Measurements from ENCODE around the gene TCF19. TPM values are rescaled to one million over a fixed set of nuclear protein-coding genes. Genes with fewer than 3 reads are reported as not detected.
A peak's percentile ranks its signal among the peaks of the same experiment; 100 is the strongest.
"Not testable (repeated sequence)": the region's sequence is repeated elsewhere in the genome, so short reads cannot be mapped to it uniquely, and the experiment has no call there.

TCF19 gene
- total RNA-seq, 1 experiment from 2014 or later, result 21.4 TPM

- H3K27ac ChIP-seq (ENCODE audit: low read length), result no peak overlapping the region
- ATAC-seq, result no peak
- no peaks in the 10 kb centered on the region for H3K9me3 ChIP-seq (ENCODE audit: control insufficient read depth, insufficient read depth, low read depth, low read length)
- no peak for DNase-seq (ENCODE audit: low read depth, low spot score)
- H3K36me3 ChIP-seq (ENCODE audit: control insufficient read depth, insufficient read depth, low read length), result no peaks in the 10 kb centered on the region
- POLR2A ChIA-PET, result interaction anchor here (0.6 kb wide), 1 partner anchor 25 kb away, joined by 3 read pairs; the partner anchor contains the start of gene PSORS1C2
- CTCF ChIA-PET, result no interaction called here
- no TSS peak for BruUV-seq (replicated peaks)
- H3K4me1 ChIP-seq (ENCODE audit: control insufficient read depth, insufficient read depth, low read length), result peaks cover 9% of the 10 kb centered on the region
- no peaks in the 10 kb centered on the region for H3K27me3 ChIP-seq (ENCODE audit: control insufficient read depth, insufficient read depth, low read length)
- TF ChIP-seq, protein P1, sequence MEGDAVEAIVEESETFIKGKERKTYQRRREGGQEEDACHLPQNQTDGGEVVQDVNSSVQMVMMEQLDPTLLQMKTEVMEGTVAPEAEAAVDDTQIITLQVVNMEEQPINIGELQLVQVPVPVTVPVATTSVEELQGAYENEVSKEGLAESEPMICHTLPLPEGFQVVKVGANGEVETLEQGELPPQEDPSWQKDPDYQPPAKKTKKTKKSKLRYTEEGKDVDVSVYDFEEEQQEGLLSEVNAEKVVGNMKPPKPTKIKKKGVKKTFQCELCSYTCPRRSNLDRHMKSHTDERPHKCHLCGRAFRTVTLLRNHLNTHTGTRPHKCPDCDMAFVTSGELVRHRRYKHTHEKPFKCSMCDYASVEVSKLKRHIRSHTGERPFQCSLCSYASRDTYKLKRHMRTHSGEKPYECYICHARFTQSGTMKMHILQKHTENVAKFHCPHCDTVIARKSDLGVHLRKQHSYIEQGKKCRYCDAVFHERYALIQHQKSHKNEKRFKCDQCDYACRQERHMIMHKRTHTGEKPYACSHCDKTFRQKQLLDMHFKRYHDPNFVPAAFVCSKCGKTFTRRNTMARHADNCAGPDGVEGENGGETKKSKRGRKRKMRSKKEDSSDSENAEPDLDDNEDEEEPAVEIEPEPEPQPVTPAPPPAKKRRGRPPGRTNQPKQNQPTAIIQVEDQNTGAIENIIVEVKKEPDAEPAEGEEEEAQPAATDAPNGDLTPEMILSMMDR (IDR thresholded peaks at IDR 0.05), result no peak
- no peak for TF ChIP-seq TCF7L2 (IDR thresholded peaks at IDR 0.05; ENCODE audit: low read depth, low read length)
- no peak for TF ChIP-seq SIN3A (IDR thresholded peaks at IDR 0.05; ENCODE audit: borderline replicate concordance, insufficient read depth, low read depth, low read length)
- TF ChIP-seq, protein P2, sequence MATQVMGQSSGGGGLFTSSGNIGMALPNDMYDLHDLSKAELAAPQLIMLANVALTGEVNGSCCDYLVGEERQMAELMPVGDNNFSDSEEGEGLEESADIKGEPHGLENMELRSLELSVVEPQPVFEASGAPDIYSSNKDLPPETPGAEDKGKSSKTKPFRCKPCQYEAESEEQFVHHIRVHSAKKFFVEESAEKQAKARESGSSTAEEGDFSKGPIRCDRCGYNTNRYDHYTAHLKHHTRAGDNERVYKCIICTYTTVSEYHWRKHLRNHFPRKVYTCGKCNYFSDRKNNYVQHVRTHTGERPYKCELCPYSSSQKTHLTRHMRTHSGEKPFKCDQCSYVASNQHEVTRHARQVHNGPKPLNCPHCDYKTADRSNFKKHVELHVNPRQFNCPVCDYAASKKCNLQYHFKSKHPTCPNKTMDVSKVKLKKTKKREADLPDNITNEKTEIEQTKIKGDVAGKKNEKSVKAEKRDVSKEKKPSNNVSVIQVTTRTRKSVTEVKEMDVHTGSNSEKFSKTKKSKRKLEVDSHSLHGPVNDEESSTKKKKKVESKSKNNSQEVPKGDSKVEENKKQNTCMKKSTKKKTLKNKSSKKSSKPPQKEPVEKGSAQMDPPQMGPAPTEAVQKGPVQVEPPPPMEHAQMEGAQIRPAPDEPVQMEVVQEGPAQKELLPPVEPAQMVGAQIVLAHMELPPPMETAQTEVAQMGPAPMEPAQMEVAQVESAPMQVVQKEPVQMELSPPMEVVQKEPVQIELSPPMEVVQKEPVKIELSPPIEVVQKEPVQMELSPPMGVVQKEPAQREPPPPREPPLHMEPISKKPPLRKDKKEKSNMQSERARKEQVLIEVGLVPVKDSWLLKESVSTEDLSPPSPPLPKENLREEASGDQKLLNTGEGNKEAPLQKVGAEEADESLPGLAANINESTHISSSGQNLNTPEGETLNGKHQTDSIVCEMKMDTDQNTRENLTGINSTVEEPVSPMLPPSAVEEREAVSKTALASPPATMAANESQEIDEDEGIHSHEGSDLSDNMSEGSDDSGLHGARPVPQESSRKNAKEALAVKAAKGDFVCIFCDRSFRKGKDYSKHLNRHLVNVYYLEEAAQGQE (IDR thresholded peaks at IDR 0.05; ENCODE audit: insufficient read depth in 1 of 2, low read depth in 2 of 2, low read length in 1 of 2), result no peak
- TF ChIP-seq POLR2AphosphoS5 (IDR thresholded peaks at IDR 0.05; ENCODE audit: low read depth, low read length), result no peak
- intact Hi-C loops (cut with micrococcal nuclease; ENCODE audit: unreplicated experiment), result no loop called here
- in situ Hi-C loops (cut with HindIII; ENCODE audit: low pct_unique_long_range_greater_than_20kb, low sequenced_read_pairs), result no loop called here
- H3K4me3 ChIP-seq (ENCODE audit: low read depth in 2 of 2, low read length in 2 of 2), result no peak overlapping the region
These were observed 5.5 kb downstream of the TCF19 start for GRCh38 chr6:31163922-31164321.

DNA sequence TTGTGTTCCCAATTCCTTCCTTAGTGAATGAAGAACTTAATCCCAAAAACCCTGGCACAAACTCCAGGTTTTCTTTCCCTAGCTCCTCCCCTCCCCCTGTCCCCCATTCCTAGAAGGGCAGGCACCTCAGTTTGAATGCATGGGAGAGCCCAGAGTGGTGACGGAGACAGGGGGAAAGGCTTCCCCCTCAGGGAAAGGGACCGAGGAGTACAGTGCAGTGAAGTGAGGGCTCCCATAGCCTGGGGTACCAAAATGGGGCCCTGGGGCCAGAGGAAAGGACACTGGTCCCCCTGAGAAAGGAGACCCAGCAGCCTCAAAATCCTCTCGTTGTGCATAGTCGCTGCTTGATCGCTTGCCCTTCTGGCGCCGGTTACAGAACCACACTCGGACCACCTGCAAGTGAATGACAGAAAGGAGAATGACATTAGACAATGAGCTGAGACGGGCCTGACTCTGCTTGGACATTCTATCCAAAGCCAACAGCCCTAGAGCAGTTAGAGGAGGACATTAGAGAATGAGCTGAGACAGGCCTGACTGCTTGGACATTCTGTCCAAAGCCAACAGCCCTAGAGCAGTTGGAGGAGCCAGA is 6.2 kb downstream of the TCF19 start:
- ATAC-seq, result 0 out of 2 replicates have a peak, but pooled peaks have one; percentile 8
- CTCF ChIA-PET, POLR2A ChIA-PET: not testable (repeated sequence)

GRCh38 chr6:31165064-31165832 is 6.9 kb downstream of the TCF19 start:
- in situ Hi-C loops (cut with HindIII; ENCODE audit: low pct_unique_long_range_greater_than_20kb, low sequenced_read_pairs); CTCF ChIA-PET: not testable (repeated sequence)

More for the DNA sequence above, 6.2 kb downstream of the TCF19 start:
- BruUV-seq (replicated peaks); in situ Hi-C loops (cut with HindIII; ENCODE audit: low pct_unique_long_range_greater_than_20kb, low sequenced_read_pairs); H3K27ac ChIP-seq (ENCODE audit: low read length); intact Hi-C loops (cut with micrococcal nuclease; ENCODE audit: unreplicated experiment); H3K4me1 ChIP-seq (ENCODE audit: control insufficient read depth, insufficient read depth, low read length); H3K27me3 ChIP-seq (ENCODE audit: control insufficient read depth, insufficient read depth, low read length); H3K9me3 ChIP-seq (ENCODE audit: control insufficient read depth, insufficient read depth, low read depth, low read length); H3K36me3 ChIP-seq (ENCODE audit: control insufficient read depth, insufficient read depth, low read length); H3K4me3 ChIP-seq (ENCODE audit: low read depth in 2 of 2, low read length in 2 of 2); DNase-seq (ENCODE audit: low read depth, low spot score): not testable (repeated sequence)

More at GRCh38 chr6:31165064-31165832, 6.9 kb downstream of the TCF19 start:
- H3K27me3 ChIP-seq (ENCODE audit: control insufficient read depth, insufficient read depth, low read length); POLR2A ChIA-PET; H3K36me3 ChIP-seq (ENCODE audit: control insufficient read depth, insufficient read depth, low read length); BruUV-seq (replicated peaks); DNase-seq (ENCODE audit: low read depth, low spot score); intact Hi-C loops (cut with micrococcal nuclease; ENCODE audit: unreplicated experiment); H3K27ac ChIP-seq (ENCODE audit: low read length); H3K4me3 ChIP-seq (ENCODE audit: low read depth in 2 of 2, low read length in 2 of 2); H3K4me1 ChIP-seq (ENCODE audit: control insufficient read depth, insufficient read depth, low read length); H3K9me3 ChIP-seq (ENCODE audit: control insufficient read depth, insufficient read depth, low read depth, low read length): not testable (repeated sequence)
- ATAC-seq, result 0 out of 2 replicates have a peak, but pooled peaks have one; percentile 17
